Activated CD4-positive, alpha-beta T cell treated with anti-CD3 and anti-CD28 coated beads for 24 hours (primary cell): ENCODE data around the gene RBM38.

ENCODE experiments used
- DNase-seq, 2 donors: peaks; one replicate each; pipeline ENCODE4 v3.0.0-alpha.2; 2020; ENCODE audit warnings: low read depth in 2 of 2

RBM38 gene

DNA sequence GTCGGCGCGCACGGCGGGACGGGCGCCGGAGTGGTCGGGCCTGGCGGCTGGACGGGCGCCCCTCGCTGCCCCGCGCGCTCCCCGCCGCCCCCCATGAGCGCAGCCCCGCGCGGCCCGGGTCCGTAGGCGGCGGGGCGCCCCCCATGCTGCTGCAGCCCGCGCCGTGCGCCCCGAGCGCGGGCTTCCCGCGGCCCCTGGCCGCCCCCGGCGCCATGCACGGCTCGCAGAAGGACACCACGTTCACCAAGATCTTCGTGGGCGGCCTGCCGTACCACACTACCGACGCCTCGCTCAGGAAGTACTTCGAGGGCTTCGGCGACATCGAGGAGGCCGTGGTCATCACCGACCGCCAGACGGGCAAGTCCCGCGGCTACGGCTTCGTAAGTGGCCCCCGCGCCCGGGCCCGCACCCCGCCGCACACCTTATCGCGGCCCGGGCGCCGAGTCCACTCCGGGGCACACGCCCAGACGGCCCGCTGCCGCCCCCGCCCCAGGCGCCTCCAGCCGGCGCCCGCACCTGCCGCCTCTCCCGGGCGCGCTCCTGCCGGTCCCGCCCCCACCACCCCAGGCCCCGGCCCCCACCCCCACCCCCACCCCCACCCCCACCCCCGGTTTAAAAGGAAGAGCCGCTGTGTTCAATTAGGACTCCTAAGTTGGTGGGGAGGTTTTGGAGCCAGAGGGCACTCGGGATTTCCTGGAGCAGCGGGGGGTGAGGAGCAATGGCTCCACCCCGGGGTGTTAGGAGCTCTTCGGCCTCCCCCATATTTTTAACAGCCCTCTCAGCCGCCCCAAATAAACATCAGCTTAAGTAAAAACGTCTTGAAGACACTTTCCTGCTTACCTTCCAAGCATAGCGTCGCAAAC, 474 bp downstream of the RBM38 start:
- DNase-seq, result no peak

DNA sequence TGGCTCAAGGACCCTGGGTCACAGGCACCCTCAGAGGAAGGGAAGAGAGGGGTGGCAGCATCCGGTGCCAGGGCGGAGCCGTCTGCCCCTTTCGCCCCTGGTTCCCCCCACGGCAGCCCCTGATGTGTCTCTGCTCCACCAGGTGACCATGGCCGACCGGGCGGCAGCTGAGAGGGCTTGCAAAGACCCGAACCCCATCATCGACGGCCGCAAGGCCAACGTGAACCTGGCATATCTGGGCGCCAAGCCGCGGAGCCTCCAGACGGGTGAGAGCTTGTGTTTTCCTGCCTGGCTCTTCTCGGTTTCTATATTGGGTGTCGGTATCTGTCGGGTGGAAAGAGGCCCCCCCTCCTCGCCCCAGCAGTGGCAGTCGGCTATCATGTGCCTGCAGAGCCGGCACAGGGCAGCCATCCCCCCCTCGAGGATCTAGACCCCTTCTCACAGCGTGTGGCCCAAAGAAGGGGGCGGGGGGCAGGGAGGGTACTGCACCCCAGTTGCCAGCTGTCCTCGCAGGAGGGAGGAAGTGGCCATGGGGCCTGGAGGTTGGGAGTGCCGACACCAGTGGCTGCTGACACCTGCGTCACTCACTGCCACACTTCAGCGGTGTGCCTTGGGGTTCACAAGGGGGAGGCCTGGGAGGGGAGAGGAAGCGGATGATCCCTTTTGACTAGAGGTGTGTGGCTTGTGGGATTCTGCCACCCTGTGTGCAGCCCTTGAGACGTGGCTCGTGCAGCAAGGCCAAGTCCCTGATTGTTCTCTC, 1.5 kb downstream of the RBM38 start:
- DNase-seq, result peak; percentile 47 to 50

DNA sequence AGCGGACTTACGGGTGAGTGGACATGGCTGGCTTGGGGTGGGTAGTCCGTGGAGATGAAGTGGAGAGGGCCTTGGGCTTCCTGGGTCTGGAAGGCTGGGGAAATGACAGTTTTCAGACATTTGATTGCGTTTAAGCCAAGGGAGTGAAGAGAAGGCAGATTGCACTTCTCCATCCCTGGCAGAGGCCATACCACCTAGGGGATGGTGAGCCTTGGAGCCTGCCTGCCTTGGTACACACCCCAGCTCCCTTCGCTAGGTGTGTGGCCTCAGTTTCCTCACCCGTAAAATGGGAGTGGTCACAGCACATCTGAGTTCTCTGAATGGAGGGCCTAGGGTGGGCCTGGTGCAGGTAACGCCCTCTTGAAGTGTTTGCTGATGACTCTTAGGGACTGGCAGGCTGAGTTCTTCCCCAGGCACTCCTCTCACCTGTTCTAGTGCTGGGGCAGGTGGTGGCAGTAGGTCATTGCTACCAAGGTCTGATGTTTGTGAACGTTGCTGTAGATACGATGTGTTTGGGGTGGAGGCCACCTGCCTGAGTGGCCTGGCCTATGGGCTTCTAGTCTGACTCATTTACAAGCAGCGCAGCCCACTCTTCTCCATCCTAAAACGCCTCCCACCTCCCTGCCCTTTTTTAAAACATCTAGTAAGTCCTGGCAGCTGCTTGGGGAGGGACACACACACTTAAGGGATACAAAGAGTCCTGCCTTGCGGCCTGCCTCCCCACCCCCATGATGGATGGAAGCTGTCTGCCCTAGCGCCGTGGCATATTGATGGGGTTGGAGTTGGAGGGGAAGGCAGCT, 2.3 kb downstream of the RBM38 start:
- no peak for DNase-seq

DNA sequence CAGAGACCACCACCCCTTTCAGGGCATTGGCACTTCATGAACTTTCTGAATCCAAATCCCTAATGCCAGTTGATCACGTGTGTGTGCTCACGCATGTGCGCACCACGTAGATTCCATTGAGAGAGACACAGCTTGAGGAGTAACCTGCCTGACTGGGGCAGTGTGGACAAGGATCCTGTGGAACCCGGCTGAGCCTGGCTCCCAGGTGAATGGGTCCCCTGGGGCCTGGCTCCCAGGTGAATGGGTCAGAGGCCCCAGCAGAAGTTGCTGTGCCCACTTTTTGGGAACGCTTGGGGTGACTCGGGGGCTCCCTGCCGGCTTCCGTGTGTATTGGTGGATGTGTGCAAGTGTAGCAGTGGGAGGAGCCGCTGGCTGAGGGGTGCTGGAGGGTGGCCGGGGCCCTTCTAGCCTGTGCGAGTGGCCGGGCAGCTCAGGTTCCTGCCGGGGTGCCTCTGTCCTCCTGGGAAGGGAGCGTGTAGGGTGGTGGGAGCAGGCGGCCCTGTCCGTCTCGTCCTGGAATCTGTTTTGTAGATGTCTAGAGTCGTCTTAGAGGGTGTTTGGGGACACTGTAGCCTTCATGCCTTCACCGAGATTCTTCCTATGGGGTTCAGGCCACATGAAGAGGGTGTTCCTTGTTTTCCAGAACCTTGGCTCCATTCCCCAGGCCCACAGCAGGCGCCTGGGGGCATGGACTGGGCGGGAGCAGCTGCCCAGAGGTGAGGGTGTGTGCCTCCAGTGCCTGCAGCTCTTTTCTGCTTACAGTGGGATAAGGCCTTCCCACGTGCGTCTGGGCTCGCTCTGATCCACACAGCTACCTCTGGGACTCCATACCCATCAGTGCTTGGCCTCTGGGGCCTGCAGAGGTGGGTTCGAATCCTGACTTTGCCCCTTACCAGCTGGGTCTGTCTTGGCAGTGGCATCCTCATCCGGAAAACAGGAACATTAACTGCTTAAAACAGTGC, 3.2 kb downstream of the RBM38 start:
- no peak for DNase-seq

DNA sequence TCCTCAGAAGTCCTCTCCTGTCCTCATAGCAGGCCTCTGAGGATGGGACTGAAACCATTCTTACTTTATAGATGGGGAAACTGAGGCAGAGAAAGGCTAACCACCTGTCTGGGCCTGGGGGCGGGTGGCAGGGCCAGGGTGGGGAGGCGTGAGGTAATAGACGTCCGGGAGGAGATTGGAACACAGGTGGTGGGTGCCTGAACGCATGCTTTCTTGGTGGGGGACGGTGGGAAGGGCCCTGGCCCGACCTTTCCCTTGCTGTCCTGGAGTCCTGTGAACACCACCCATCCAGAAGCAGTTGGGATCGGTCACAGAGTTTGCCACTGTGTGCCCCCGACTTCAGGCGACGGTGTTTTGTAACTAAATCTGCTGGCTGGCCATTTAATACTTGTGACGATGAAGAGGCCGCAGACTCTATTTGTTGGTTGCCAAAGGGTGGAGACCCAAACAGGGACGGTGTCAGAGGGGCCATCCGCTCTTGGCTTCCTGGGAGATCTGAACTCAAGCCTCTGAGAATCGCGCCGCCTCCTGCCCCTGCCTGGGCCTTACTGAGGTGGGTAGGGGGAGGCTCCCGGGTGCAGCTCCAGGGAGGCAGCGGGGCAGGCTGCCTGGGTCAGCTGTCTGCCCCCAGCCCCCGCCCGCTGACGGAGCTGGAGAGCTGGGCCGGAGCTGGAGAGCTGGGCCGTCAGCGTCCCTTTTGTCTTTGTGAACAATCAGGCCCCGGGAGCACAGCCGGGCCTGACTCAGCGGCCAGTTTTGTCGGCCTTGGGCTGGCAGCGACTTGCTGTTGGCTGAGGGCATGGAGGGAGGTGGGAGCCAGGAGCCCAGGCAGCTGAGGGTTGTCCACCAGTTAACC, 4.1 kb downstream of the RBM38 start:
- no peak for DNase-seq

DNA sequence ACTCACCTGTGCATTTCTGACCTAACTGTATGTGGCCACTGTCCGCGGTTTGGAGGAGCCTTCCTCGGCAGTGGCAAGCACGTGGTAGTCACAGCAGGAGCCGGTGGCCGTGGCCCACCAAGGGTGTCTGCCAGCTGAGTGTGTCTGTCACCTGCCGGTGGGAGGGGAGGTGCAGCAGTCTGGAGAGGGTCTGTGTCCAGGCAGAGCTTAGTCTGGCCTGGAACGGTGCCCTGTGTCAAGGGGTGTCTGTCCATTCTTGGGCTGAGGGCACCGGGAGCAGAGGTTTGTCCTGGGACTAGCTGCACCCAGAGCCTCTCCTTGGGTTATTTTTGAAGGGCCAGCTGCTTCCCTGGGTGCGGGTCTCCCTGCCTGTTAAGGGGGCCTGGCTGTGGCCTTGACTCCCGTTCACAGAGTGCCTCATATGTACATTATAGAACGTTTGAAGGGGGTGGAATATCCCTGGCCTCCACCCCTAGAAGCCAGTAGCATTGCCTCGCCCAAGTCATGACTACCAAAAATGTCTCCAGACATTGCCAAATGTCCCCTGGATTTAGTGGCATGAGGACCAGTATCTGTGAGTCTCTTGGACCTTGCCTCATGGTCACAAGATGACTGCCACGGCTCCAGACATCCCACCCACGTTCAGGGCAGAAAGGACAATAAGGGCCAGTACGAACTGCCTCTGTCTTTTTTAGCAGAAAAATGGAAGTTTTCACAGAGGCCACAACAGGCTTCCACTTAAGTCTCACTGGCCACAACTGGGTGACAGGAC, 5.2 kb downstream of the RBM38 start:
- no peak for DNase-seq

DNA sequence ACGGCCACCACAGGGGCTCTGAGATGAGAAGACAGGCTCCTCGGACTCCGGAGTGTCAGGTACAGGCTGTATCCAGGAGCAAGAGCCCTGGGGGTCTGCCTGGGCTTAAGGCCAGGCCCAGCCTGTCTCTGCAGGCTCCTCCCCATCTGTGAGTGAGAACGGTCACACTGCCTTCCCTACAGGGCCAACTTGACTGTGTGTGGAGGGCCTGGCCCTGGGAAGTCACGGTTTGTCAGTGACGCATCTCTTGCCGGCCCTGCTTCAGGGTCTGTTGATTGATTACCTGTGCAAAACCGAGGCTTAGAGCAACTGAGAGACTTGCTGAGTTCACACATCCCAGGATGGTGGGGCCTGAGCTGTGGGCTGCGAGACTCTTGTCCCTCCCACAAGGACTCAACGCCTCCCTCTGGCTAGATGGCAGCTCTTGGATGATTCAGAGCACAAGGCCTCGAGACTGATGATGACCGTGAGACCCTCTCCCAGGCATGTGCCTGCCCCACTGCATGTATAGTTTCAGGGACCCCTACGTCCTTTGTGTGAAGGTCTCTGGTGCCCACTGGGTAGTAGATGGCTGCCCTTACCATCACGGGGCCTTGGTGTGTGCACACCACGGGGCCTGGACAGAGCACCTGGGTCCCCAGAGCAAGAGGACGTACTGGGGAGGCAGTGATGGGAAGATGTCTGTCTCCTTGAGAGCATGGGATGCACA, 5.9 kb downstream of the RBM38 start:
- DNase-seq, result no peak

DNA sequence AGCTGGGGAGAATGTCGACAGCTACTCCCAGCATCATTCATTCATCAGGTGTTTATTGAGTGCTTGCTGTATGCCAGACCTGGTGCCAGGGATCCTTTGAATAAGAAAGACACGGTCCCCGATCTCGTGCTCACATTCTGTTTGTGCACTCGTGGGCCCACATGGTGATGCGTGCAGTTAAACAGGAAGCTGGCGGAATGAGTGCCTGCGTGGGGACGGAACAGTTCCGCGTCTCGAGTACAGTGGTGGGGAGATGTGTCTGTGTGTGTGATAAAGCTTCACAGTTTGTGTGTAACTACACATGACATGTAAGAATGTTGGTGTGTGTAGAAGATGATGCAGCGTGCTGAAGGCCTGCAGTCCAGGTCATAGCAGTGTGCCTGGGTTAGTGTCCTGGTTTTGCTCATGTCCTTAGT, 6.5 kb downstream of the RBM38 start:
- peak in 1 of 2 donors; percentile 23 for DNase-seq

DNA sequence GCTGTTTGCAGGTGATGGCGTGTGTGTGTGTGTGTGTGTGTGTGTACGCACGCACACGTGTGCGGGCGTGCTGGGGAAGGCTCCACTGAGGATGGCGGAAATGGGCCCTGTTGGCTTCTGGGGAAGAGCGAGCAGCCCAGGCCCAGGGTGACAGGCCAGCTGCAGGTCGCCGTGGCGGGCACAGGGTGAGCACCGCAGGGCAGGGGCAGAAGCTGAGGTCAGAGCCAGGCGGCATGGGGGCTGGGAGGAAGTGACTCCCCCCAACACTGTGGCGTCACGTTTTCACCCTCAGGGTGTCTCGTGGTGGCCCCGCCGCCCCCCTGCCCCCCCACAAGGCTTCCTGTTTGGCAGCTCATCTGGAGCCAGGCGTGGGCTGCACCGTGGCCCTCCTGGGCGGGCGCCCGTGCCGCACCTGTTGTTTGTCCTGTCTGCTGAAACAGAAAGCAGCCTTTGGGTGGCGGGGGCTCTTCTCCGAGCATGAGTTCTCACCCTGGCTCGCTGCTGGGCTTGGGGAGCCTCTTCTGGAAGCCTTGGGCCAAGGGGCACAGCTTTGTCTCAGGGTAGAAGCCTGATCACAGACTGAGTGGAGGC, 7.1 kb downstream of the RBM38 start:
- peak; percentile 62 to 68 for DNase-seq

DNA sequence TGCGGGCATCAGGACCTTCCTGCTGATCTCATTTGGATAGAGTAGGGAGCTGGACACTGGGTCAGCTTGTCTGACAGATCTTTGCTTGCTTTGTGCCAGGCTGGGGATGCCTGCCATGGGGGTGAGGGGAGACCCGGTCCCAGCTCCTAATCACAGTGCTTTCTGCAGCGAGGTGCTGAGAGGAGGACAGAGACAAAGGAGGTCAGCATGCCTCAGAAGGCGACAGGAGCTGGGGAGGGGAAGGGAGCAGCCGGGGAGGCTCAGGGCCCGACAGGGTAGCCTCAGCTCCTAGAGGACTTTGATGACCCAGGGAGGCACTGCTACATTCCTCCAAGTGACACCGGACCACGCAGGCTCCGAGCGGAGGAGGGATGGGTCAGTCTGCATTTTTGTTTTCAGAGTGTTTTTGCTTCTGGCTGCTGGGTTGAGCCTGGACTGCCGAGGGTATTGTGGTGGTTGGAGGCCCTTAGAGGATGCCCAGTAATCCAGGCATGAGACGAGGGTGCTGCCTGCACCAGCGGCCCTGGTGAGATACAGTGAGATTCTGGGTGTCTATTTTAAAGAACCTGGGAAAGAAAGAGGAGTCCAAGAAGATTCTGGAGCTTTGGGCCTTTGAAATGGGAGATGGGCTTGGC, 7.8 kb downstream of the RBM38 start:
- no peak for DNase-seq

DNA sequence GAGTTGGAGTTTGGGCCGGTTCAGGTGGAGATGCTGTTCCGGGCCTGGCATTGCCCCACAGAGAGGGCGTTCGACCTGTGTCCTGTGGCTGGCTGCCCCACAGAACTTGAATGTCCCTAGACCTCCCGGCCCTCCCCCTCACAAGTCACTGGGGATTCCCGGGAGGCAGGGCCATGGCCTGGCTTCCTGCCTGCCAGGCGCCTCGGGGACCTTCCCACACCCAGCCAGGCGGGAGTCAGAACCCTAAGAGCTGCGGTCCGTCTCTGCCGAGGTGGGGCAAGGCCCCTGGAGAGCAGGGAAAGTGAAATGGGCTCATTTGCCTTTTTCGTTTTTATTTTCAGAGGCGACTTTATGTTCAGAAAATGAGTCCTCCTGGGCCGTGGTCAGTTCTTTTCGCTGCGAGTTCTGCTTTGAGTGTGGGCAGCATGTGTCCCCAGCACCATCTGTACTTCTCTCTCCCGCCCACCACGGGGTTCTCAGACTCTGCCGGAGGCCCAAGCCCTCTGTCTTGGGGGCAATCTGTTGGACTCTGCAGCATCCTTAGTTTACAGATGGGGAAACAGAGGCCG, 8.5 kb downstream of the RBM38 start:
- DNase-seq, result peak; percentile 29 to 43

DNA sequence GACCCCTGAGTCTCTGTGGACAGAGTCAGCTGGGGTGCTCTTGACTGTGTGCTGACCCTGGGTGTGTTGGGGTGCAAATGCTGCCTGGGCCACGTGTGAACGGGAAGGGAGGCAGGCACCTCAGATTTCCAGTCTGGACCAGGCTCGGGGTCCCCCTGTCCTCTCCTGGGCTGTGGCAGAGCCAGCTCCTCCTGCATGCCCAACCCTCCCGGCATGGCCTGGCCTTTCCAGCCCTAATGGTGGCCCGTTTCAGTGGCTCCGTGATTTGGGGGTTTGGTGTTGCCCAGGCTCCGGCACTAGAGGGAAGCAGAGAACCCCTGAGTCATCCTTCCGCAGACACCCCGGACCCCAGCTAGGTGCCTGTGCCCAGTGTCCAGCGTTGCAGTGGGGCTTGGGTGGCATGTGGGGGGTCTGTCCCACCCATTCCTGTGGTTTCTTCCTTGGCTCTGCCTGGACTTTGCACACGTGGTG, 9.1 kb downstream of the RBM38 start:
- DNase-seq, result no peak

DNA sequence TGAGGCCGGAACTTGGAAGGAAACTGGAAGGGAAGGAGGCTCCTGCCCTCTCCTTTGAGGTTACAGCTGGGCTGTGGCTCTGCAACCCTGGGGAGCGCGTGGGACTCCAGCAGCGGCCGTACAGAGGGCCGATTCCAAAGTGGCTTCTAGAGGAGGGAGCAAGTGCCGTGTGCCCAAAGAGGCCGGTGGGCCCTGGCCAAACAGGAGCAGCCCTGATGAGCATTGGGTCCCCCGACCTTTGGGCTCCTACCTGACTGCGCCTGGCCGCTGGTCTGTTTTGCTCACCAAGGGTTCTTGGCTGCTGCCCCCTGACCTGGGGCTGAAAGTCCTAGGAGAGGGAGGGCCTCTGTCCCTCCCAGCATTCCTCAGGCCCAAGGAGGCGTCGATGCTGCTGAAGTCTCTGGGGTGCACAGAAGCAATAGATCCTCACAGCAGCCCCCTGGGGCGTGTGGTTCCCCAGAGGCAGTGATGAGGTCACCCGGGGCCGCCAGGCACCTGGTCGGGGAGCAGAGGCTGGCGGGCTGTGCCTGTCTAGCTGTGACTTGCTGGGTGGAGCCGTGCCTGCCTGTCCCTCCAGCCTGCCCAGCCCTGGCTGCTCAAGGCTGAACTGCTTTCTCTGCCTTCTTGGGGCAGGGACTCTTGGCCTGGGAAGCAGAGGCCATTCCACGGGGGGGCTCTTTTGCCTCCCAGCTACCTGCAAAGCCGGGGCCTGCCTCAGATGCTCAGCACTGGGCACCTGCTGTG, 9.8 kb downstream of the RBM38 start:
- DNase-seq, result no peak

DNA sequence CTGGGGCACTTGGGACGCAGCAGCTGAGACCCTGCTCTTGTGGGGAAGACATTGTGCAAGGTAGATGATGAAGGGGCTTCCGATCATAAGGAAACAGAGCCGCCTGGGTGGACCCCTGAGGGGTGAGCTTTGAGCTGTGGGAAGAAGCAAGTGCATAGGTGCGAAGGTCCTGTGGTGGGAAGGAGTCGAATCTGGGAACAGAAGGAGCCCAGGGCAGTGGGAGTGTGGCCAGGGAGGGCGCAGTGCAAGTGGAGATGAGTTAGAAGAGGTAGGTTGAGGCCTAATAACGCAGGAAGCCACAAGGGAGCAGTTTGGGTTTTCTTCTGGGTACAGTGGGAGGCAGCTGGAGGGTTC, 10.3 kb downstream of the RBM38 start:
- DNase-seq, result no peak

DNA sequence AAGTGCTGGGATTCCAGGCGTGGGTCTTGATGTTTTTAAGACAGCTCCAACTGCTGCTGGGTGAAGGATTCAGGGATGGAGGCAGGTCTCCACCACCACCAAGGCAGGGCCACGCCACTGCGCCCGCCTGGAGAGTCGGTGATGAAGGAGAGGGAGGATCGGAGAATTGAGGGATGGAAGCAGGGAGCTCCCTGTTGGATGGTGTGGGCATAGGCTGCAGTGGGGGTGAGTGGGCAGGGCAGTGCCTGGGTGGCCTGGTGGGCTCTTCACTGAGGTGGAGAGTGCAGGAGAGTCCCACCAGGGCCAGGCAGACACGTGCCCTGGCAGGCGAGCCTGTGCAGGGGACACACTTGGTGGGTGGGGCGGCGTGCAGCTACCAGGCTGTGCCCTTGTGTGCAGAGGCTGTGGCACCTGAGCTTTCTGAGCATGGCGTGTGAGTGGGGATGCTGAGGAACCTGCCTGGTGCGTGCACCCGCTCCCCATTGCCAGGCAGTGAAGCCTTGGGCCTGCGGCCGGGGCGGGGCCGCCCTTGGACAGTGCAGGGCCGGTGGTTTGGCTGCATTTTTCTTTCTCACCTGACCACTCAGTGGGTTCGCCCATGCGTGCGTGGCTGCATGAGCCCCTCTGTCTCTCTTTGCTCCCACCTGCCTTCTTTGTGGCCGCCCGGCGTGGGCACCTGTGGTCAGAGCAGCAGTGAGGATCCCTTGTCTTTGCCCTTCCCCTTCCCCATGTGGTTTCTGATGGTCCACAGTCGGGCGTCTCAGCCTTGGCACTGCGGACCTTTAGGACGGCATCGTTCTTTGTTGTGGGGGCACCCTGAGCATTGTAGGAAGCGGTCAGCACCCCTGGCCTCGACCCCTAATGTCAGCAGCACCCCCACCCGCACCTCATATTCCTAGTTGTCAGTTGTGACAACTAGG, 11.3 kb downstream of the RBM38 start:
- no peak for DNase-seq

DNA sequence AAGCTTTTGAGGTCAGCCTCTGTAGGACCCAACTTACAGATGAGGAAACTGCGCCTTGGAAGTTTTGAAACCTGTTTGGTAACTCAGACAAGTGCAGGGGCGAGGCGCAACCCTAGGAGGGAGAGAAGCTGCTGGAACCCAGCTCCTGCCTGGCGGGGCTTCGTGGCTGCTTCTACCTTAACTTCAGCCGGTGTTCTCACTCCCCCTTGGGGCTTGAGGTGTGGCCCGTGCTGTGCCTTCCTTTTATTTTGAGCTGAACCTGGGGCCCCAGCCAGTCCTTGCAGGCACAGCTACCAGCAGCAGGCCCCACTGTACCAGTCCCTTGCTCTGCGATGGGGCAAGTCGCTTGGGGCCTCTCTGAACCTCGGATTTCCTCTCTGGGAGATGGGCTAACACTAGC, 12.0 kb downstream of the RBM38 start:
- DNase-seq, result no peak
